Loucy (cell line): Measurements from ENCODE around the gene RFX3.
A peak's percentile ranks its signal among the peaks of the same experiment; 100 is the strongest.

Experiments
- CTCF ChIP-seq: fragments of 200-600 bp; sonication (generic); conservative IDR thresholded peaks from 2 replicates; pipeline ENCODE4 v1.5.1; 2014; ENCODE audit warnings: mild to moderate bottlenecking, antibody characterized with exemption, low read length
- EZH2phosphoT487 ChIP-seq: fragments of 200-600 bp; IDR thresholded peaks from 2 replicates; pipeline ENCODE4 v1.6.1; 2018; ENCODE audit warnings: antibody characterized with exemption, mild to moderate bottlenecking, moderate library complexity, borderline replicate concordance

DNA sequence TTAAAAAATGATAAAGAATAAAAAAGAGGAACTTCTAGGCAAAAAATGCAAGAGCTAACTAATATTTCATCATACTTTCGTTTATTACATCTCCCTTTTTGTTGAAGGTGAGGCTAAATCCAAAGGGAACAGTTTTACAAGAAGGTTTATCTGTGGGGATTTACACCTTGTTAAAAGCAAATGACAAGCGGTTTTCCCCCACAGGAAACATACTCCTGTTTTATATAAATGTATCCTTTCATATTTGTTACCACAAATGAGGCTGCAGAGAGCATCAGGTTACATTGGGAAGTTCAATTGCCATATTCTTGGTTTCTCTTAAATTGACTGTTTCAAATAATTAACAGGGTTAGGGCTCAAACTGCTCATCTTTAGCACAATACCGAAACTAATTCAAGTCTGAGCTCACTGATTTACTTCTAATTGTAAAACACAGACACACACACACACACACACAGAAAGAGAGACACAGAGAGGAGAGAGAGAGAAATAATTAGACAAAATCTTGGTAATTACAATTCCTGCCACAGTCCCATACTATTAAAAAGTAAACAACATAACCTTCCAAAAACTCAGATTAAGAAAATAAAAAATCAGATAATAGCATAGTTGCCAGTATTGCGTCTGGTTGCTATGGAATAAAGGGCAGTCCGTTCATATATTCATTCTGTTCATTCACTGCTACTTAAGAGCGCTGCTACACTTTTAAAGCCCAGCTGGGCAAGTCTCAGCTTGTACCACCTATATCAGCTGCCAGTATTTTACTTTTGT is 17.1 kb downstream of the RFX3 start:
- no peak for TF ChIP-seq CTCF
- TF ChIP-seq EZH2phosphoT487 = 0 out of 2 replicates have a peak, but pooled peaks have one; percentile 11
